ENCODE measurements around the gene NTS. TPM values are rescaled to one million over a fixed set of nuclear protein-coding genes. Genes with fewer than 3 reads are reported as not detected.
A peak's percentile ranks its signal among the peaks of the same experiment; 100 is the strongest.

The NTS gene
- total and polyA plus RNA-seq, 7 donors = 0.05 to 0.15 (median 0.05) TPM; not detected in 4

- Histone ChIP-seq H3K4me1 (peaks cover 5% of the 10 kb centered on the region), H3K27ac (no peak overlapping the region), H3K36me3 (ENCODE audit: insufficient read depth in 1 of 2, low read depth in 1 of 2) (no peaks in the 10 kb centered on the region), H3K4me3 (peak overlapping the region; percentile 64), H3K9me3 (no peaks in the 10 kb centered on the region), H3K27me3 (ENCODE audit: insufficient read depth in 3 of 3, low read length in 2 of 3) (no peaks in the 10 kb centered on the region)
- DNase-seq = no peak
- no peak for TF ChIP-seq CTCF (IDR thresholded peaks at IDR 0.05)
- intact Hi-C loops (cut with DNase I) = no loop called here
- ATAC-seq = no peak
Measured at GRCh38 chr12:85833579-85833978, 40.5 kb upstream of the NTS start.

GRCh38 chr12:85834378-85834777 is 39.7 kb upstream of the NTS start:
- Histone ChIP-seq H3K27me3 (ENCODE audit: insufficient read depth in 3 of 3, low read length in 2 of 3) (no peaks in the 10 kb centered on the region), H3K4me1 (peaks cover 5% of the 10 kb centered on the region), H3K36me3 (ENCODE audit: insufficient read depth in 1 of 2, low read depth in 1 of 2) (no peaks in the 10 kb centered on the region), H3K9me3 (no peaks in the 10 kb centered on the region), H3K4me3 (peak overlapping the region; percentile 64), H3K27ac (no peak overlapping the region)
- ATAC-seq (no peak), DNase-seq (no peak)
- intact Hi-C loops (cut with DNase I) = no loop called here
- no peak for TF ChIP-seq CTCF (IDR thresholded peaks at IDR 0.05)
- WGBS, 3 donors = 21 to 29% (median 22%) methylated on average over 2 of the region's 2 CpGs

- no peaks in the 10 kb centered on the region for H3K9me3 ChIP-seq
- H3K4me3 ChIP-seq = peak overlapping the region; percentile 64
- peak overlapping the region; percentile 31 for H3K27ac ChIP-seq
- ATAC-seq (peak in 3 of 4 donors; percentile 51 to 68 (median 61)), DNase-seq (no peak)
- no peak for TF ChIP-seq CTCF (IDR thresholded peaks at IDR 0.05)
- intact Hi-C loops (cut with DNase I) = no loop called here
- H3K36me3 ChIP-seq (ENCODE audit: insufficient read depth in 1 of 2, low read depth in 1 of 2) = no peaks in the 10 kb centered on the region
- H3K4me1 ChIP-seq = peaks cover 5% of the 10 kb centered on the region
- no peaks in the 10 kb centered on the region for H3K27me3 ChIP-seq (ENCODE audit: insufficient read depth in 3 of 3, low read length in 2 of 3)
- WGBS, 3 donors = 13 to 18% (median 13%) methylated on average over 4 of the region's 4 CpGs
Measured at GRCh38 chr12:85835426-85836196, 38.5 kb upstream of the NTS start.

GRCh38 chr12:85836197-85837090 is 37.7 kb upstream of the NTS start, which contains the start of gene RASSF9:
Gene RASSF9 (minus strand): TSS chr12:85836409. CDS start chr12:85836201, 208 bp downstream.
- H3K4me3 ChIP-seq = peak within 1 kb of the TSS; percentile 64
- H3K27ac ChIP-seq = peak within 1 kb of the TSS; percentile 31
- peak; percentile 42 to 84 (median 80) for ATAC-seq
- intact Hi-C loops (cut with DNase I) = no loop called here
- no peaks in the 10 kb centered on the region for H3K27me3 ChIP-seq (ENCODE audit: insufficient read depth in 3 of 3, low read length in 2 of 3)
- WGBS, 3 donors = 17 to 20% (median 19%) methylated on average over 15 of the region's 15 CpGs
- no peaks in the 10 kb centered on the region for H3K36me3 ChIP-seq (ENCODE audit: insufficient read depth in 1 of 2, low read depth in 1 of 2)
- H3K4me1 ChIP-seq = peaks cover 5% of the 10 kb centered on the region
- peak; percentile 58 to 84 for DNase-seq
- H3K9me3 ChIP-seq = no peaks in the 10 kb centered on the region
- no peak for TF ChIP-seq CTCF (IDR thresholded peaks at IDR 0.05)

All from psoas muscle (tissue), 8 donors.